Spleen (tissue), 11 donors: ENCODE measurements around the gene RBM10. TPM values are rescaled to one million over a fixed set of nuclear protein-coding genes. Genes with fewer than 3 reads are reported as not detected.

ENCODE experiments used
- DNase-seq: peaks from one replicate; pipeline ENCODE4 v3.0.0-alpha.2; 2020
- H3K27ac ChIP-seq, 8 donors: fragments of 200-600 bp; sonication (generic) in 7 of 8; 1 replicate in 4 of 8; 2 replicates in 4 of 8; pipeline versions ENCODE4 v1.5.0 to v1.8.0; 2016 to 2021; ENCODE audit warnings: inconsistent platforms in 4 of 8, mild to moderate bottlenecking in 4 of 8, moderate library complexity in 1 of 8
- H3K27me3 ChIP-seq, 7 donors: fragments of 200-600 bp; sonication (generic) in 6 of 7; replicated peaks in 1 of 7; 1 replicate in 4 of 7; 2 replicates in 3 of 7; pipeline versions ENCODE4 v1.5.0 to v1.8.0; 2016 to 2021; ENCODE audit warnings: inconsistent platforms in 3 of 7, mild to moderate bottlenecking in 1 of 7
- H3K36me3 ChIP-seq, 6 donors: fragments of 200-600 bp; sonication (generic) in 5 of 6; 1 replicate in 4 of 6; 2 replicates in 2 of 6; pipeline versions ENCODE4 v1.5.0 to v1.8.0; 2016 to 2021; ENCODE audit warnings: inconsistent platforms in 2 of 6
- H3K4me1 ChIP-seq, 6 donors: fragments of 200-600 bp; sonication (generic) in 5 of 6; 1 replicate in 3 of 6; 2 replicates in 3 of 6; pipeline versions ENCODE4 v1.5.0 to v1.8.0; 2016 to 2021; ENCODE audit warnings: inconsistent platforms in 3 of 6
- H3K4me3 ChIP-seq, 8 donors: fragments of 200-600 bp; sonication (generic) in 7 of 8; 1 replicate in 4 of 8; 2 replicates in 4 of 8; pipeline versions ENCODE4 v1.5.0 to v1.8.0; 2016 to 2021; ENCODE audit warnings: inconsistent platforms in 4 of 8, mild to moderate bottlenecking in 4 of 8, moderate library complexity in 2 of 8
- H3K9me3 ChIP-seq, 8 donors: fragments of 200-600 bp; sonication (generic) in 7 of 8; 1 replicate in 4 of 8; 2 replicates in 4 of 8; pipeline versions ENCODE4 v1.5.0 to v1.8.0; 2016 to 2021; ENCODE audit warnings: inconsistent platforms in 4 of 8
- POLR2A ChIP-seq, 3 donors: fragments of 450-650 bp; IDR thresholded peaks; one replicate each; pipeline ENCODE4 v1.5.1; 2017; ENCODE audit warnings: antibody characterized with exemption in 3 of 3, mild to moderate bottlenecking in 1 of 3
- POLR2AphosphoS5 ChIP-seq, 3 donors: sonication (generic); formaldehyde crosslinking; IDR thresholded peaks; one replicate each; pipeline ENCODE4 v1.5.1; 2017; ENCODE audit warnings: antibody characterized with exemption in 3 of 3
- WGBS, 5 donors: extraction: QIAGEN DNeasy Blood & Tissue Kit in 3 of 5; methylation state at CpG; one replicate each; pipeline versions ENCODE4 v1.1.5 to v1.1.7; 2013 to 2018; 5-methylcytosine and 5-hydroxymethylcytosine counted together
- intact Hi-C: fragments of 100-400 bp; cut with DNase I; formaldehyde crosslinking; loops from one replicate; pipeline ENCODE4 v1.15.0; 2023; ENCODE audit warnings: low total_unique reads
- polyA plus RNA-seq, 3 donors: library from polyadenylated mRNA; stranded (reverse); fragments of 200-250 nt; gene quantifications; one replicate each; pipeline ENCODE4 v1.2.1, GENCODE V29; 2013
- total RNA-seq, 7 donors: library from RNA; depleted of rRNA in 3 of 7; stranded (reverse); fragments of >200 nt in 3 of 7; fragmentation: NEBNext Ultra II Directional in 4 of 7; extraction: Animal tissue kit (Norgen Biotek cat#: 25700) in 4 of 7; gene quantifications; one replicate each; pipeline versions ENCODE4 v1.1.0 to v1.2.1, GENCODE V29; 2016 to 2021
- TF ChIP-seq, protein P1 (sequence below), 11 experiments: fragments of 200-600 bp in 7 of 11; fragments of 450-650 bp in 4 of 11; sonication (generic) in 4 of 11; IDR thresholded peaks in 8 of 11; conservative IDR thresholded peaks in 3 of 11; 1 replicate in 7 of 11; 2 replicates in 4 of 11; pipeline versions ENCODE4 v1.4.0 to v1.8.0; 2016 to 2021; ENCODE audit warnings: antibody characterized with exemption in 11 of 11, inconsistent platforms in 4 of 11, mild to moderate bottlenecking in 1 of 11
- donor health status: healthy with polysubstance abuse.
- donor health status: DM: no; HTN: no; CAD: no; lungs with moderate emphysema.
- donor health status: DM: no; HTN: no; CAD: no.
- donor health status: Bipolar disorder and iron deficiency.
- donor health status: healthy.
- donor health status: DM: no; HTN: no; CAD: no.
- donor health status: DM: yes; HTN: yes; CAD: no.

Gene RBM10
- total and polyA plus RNA-seq, 10 donors, result 21.6 to 38.4 (median 29.7) TPM

DNA sequence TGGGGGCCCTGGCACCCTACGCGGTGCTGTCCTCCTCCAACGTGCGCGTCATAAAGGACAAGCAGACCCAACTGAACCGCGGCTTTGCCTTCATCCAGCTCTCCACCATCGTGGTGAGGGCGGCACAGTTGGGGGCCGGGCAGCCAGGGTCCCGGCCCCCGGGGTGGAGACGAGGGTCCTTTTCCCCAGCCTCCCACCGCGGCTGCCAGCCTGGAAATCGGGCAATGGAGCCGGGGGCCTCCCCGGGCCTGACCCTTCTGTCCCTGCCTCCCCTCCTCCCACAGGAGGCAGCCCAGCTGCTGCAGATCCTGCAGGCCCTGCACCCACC, 34.9 kb downstream of the RBM10 start:
- H3K9me3 ChIP-seq, result no peaks in the 10 kb centered on the region
- TF ChIP-seq POLR2A (IDR thresholded peaks at IDR 0.05) (no peak), POLR2AphosphoS5 (IDR thresholded peaks at IDR 0.05) (peak in 1 of 3 donors; percentile 15)
- TF ChIP-seq, protein P1, sequence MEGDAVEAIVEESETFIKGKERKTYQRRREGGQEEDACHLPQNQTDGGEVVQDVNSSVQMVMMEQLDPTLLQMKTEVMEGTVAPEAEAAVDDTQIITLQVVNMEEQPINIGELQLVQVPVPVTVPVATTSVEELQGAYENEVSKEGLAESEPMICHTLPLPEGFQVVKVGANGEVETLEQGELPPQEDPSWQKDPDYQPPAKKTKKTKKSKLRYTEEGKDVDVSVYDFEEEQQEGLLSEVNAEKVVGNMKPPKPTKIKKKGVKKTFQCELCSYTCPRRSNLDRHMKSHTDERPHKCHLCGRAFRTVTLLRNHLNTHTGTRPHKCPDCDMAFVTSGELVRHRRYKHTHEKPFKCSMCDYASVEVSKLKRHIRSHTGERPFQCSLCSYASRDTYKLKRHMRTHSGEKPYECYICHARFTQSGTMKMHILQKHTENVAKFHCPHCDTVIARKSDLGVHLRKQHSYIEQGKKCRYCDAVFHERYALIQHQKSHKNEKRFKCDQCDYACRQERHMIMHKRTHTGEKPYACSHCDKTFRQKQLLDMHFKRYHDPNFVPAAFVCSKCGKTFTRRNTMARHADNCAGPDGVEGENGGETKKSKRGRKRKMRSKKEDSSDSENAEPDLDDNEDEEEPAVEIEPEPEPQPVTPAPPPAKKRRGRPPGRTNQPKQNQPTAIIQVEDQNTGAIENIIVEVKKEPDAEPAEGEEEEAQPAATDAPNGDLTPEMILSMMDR (IDR thresholded peaks at IDR 0.05 in 8 of 11, conservative IDR thresholded peaks at IDR 0.05 in 3 of 11), result no peak
- peaks cover 0 to 100% (median 76%) of the 10 kb centered on the region in 6 donors for H3K36me3 ChIP-seq
- H3K4me1 ChIP-seq, result no peaks in the 10 kb centered on the region
- WGBS, 5 donors, result 90 to 94% (median 92%) methylated on average over 5 to 18 of the region's 18 CpGs; no CpG with 5 or more reads in 1 of the 5 donors
- H3K27me3 ChIP-seq, result peaks cover 0 to 18% (median 0%) of the 10 kb centered on the region in 7 donors
- DNase-seq, result peak; percentile 63
- intact Hi-C loops, result no loop called here
- no peak overlapping the region for H3K4me3 ChIP-seq
- H3K27ac ChIP-seq, result no peak overlapping the region

DNA sequence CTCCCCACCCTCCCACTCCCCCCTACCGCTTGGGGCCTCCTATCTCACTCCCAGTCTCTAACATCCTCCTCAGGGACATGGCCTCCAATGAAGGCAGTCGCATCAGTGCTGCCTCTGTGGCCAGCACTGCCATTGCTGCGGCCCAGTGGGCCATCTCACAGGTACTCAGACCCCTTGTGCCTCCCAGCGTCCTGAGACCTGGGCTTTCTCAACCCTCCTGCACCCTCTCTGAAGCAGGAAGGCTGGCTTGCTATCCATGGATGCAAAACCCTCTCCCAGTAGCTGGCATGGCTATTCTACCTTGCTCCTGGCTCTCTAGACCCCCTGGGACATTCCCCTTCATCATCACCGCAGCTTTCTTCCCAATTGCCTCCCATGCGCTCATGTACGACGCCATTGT, 35.3 kb downstream of the RBM10 start:
- no peak for TF ChIP-seq POLR2A (IDR thresholded peaks at IDR 0.05)
- TF ChIP-seq, protein P1 (IDR thresholded peaks at IDR 0.05 in 8 of 11, conservative IDR thresholded peaks at IDR 0.05 in 3 of 11), result no peak
- no peak for TF ChIP-seq POLR2AphosphoS5 (IDR thresholded peaks at IDR 0.05)
- Histone ChIP-seq H3K36me3 (peaks cover 0 to 100% (median 77%) of the 10 kb centered on the region in 6 donors), H3K27ac (no peak overlapping the region), H3K9me3 (no peaks in the 10 kb centered on the region), H3K4me1 (no peaks in the 10 kb centered on the region), H3K4me3 (no peak overlapping the region), H3K27me3 (peaks cover 0 to 18% (median 0%) of the 10 kb centered on the region in 7 donors)
- 85 to 97% (median 92%) methylated on average over 7 to 8 of the region's 8 CpGs for WGBS, 5 donors
- DNase-seq, result peak; percentile 59
- intact Hi-C loops, result no loop called here

DNA sequence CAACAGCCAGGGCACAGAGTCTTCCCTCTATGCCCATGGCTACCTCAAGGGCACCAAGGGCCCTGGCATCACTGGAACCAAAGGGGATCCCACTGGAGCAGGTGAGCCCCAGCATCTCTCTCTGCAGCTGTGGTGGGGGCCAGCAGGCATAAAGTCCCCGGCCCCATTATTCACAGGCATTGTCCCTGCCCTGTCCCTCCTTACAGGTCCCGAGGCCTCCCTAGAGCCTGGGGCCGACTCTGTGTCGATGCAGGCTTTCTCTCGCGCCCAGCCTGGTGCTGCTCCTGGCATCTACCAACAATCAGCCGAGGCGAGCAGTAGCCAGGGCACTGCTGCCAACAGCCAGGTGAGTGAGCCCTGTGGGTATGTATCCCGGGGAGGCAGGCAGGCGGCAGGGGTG, 36.3 kb downstream of the RBM10 start:
- Histone ChIP-seq H3K4me1 (no peaks in the 10 kb centered on the region), H3K27me3 (peaks cover 0 to 12% (median 0%) of the 10 kb centered on the region in 7 donors), H3K4me3 (no peak overlapping the region), H3K27ac (no peak overlapping the region), H3K9me3 (no peaks in the 10 kb centered on the region), H3K36me3 (peaks cover 0 to 100% (median 79%) of the 10 kb centered on the region in 6 donors)
- intact Hi-C loops, result no loop called here
- TF ChIP-seq POLR2A (IDR thresholded peaks at IDR 0.05) (no peak), POLR2AphosphoS5 (IDR thresholded peaks at IDR 0.05) (peak in 1 of 3 donors; percentile 50)
- TF ChIP-seq, protein P1 (IDR thresholded peaks at IDR 0.05 in 8 of 11, conservative IDR thresholded peaks at IDR 0.05 in 3 of 11), result no peak
- WGBS, 5 donors, result 88 to 100% (median 97%) methylated on average over 1 to 10 of the region's 10 CpGs; no CpG with 5 or more reads in 1 of the 5 donors
- DNase-seq, result peak; percentile 51

DNA sequence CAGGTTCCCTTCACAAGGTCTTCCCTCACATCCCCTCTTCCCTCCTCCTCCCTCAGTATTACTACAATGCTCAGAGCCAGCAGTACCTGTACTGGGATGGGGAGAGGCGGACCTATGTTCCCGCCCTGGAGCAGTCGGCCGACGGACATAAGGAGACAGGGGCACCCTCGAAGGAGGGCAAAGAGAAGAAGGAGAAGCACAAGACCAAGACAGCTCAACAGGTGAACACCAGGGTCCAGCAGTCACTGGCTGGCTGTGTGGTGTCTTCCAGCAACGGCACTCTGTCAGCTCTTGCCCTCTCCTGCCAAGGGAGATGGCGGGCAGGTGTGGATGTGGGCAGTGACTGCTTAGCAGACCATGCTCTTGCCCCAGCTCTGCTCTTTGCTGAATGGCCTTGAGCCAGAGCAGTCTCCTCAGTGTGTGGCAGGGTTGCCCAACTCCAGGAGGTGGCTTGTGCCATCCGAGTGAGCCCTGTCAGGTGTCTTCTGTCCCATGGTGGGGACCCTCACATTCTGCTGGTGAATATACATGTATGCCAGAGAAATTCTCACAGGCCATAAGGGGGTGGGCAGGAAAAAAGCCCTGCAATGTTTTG, 37.2 kb downstream of the RBM10 start:
- peaks cover 0 to 100% (median 76%) of the 10 kb centered on the region in 6 donors for H3K36me3 ChIP-seq

More for the DNA sequence above, 37.2 kb downstream of the RBM10 start:
- DNase-seq, result peak; percentile 56
- Histone ChIP-seq H3K27me3 (peaks cover 0 to 18% (median 0%) of the 10 kb centered on the region in 7 donors), H3K27ac (no peak overlapping the region), H3K4me3 (no peak overlapping the region), H3K9me3 (no peaks in the 10 kb centered on the region), H3K4me1 (no peaks in the 10 kb centered on the region)
- intact Hi-C loops, result no loop called here
- WGBS, 5 donors, result 83 to 93% (median 86%) methylated on average over 1 to 9 of the region's 9 CpGs
- TF ChIP-seq POLR2A (IDR thresholded peaks at IDR 0.05) (no peak), POLR2AphosphoS5 (IDR thresholded peaks at IDR 0.05) (peak in 1 of 3 donors; percentile 17)
